ENCODE measurements around the gene SLC29A4.
"Not testable (repeated sequence)": the region's sequence is repeated elsewhere in the genome, so short reads cannot be mapped to it uniquely, and the experiment has no call there.

DNA sequence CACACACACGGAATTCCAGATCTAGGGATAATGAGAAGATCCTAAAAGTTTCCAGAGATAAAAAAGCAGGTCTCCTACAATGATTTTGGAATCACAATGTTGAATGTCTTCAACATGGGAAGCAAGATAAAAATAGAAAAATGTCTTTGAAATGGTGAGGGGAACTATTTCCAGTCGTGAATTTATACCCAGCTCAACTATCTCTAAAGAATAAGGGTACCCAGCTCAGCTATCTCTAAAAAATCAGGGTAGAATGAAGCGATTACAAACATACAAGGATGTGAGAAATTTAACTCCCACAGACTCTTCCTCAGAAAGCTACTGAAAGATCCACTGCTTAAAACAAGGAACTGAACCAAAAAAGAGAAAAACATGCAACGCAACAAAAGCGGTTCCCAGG lies 35.9 kb downstream of the SLC29A4 start:
- TF ChIP-seq YY1 (IDR thresholded peaks at IDR 0.05; ENCODE audit: insufficient read depth, insufficient read length); ZNF274 (IDR thresholded peaks at IDR 0.05; ENCODE audit: low read depth, low read length); SUZ12 (IDR thresholded peaks at IDR 0.05; ENCODE audit: extremely low read depth, insufficient read depth, insufficient read length): not testable (repeated sequence)
